Activated naive CD4-positive, alpha-beta T cell treated with anti-CD3 and anti-CD28 coated beads, Interleukin-2, amount 50 U/mL, for 24 hours (primary cell): ENCODE results near the gene PLD1.
"Not testable (repeated sequence)": the region's sequence is repeated elsewhere in the genome, so short reads cannot be mapped to it uniquely, and the experiment has no call there.

ENCODE experiments used
- H3K27ac Mint-ChIP-seq: one replicate; pipeline ENCODE4 v1.8.0; 2021; ENCODE audit warnings: mild to moderate bottlenecking, mixed read lengths
- H3K27me3 Mint-ChIP-seq: one replicate; pipeline ENCODE4 v1.8.0; 2021; ENCODE audit warnings: mixed read lengths
- H3K36me3 Mint-ChIP-seq: one replicate; pipeline ENCODE4 v1.8.0; 2021; ENCODE audit warnings: mixed read lengths
- H3K4me1 Mint-ChIP-seq: one replicate; pipeline ENCODE4 v1.8.0; 2021; ENCODE audit warnings: mixed read lengths
- H3K4me3 Mint-ChIP-seq: one replicate; pipeline ENCODE4 v1.8.0; 2021; ENCODE audit warnings: mild to moderate bottlenecking, mixed read lengths
- H3K9me3 Mint-ChIP-seq: one replicate; pipeline ENCODE4 v1.8.0; 2021; ENCODE audit warnings: mixed read lengths

The PLD1 gene

GRCh38 chr3:171755656-171756055 lies 54.6 kb downstream of the PLD1 start:
- peaks cover 9% of the 10 kb centered on the region for H3K27me3 Mint-ChIP-seq
- H3K9me3 Mint-ChIP-seq: no peaks in the 10 kb centered on the region
- H3K4me3 Mint-ChIP-seq: no peak overlapping the region
- H3K4me1 Mint-ChIP-seq: no peaks in the 10 kb centered on the region
- H3K36me3 Mint-ChIP-seq: no peaks in the 10 kb centered on the region
- no peak overlapping the region for H3K27ac Mint-ChIP-seq

- Mint-ChIP-seq H3K27ac (no peak overlapping the region), H3K36me3 (no peaks in the 10 kb centered on the region), H3K4me3 (no peak overlapping the region), H3K9me3 (no peaks in the 10 kb centered on the region), H3K4me1 (no peaks in the 10 kb centered on the region), H3K27me3 (peaks cover 11% of the 10 kb centered on the region)
Observed at GRCh38 chr3:171755015-171755589, 55.2 kb downstream of the PLD1 start.

GRCh38 chr3:171753665-171754408 lies 56.4 kb downstream of the PLD1 start:
- H3K4me1 Mint-ChIP-seq: no peaks in the 10 kb centered on the region
- peaks cover 13% of the 10 kb centered on the region for H3K27me3 Mint-ChIP-seq
- H3K27ac Mint-ChIP-seq: no peak overlapping the region
- no peaks in the 10 kb centered on the region for H3K9me3 Mint-ChIP-seq
- no peaks in the 10 kb centered on the region for H3K36me3 Mint-ChIP-seq
- H3K4me3 Mint-ChIP-seq: no peak overlapping the region

GRCh38 chr3:171753025-171753472 lies 57.2 kb downstream of the PLD1 start:
- Mint-ChIP-seq H3K36me3 (no peaks in the 10 kb centered on the region), H3K27ac (no peak overlapping the region), H3K4me1 (no peaks in the 10 kb centered on the region)

GRCh38 chr3:171752329-171752728 lies 58.0 kb downstream of the PLD1 start:
- no peak overlapping the region for H3K4me3 Mint-ChIP-seq
- no peaks in the 10 kb centered on the region for H3K9me3 Mint-ChIP-seq
- no peak overlapping the region for H3K27ac Mint-ChIP-seq
- no peaks in the 10 kb centered on the region for H3K36me3 Mint-ChIP-seq
- H3K4me1 Mint-ChIP-seq: no peaks in the 10 kb centered on the region
- peaks cover 12% of the 10 kb centered on the region for H3K27me3 Mint-ChIP-seq

More at GRCh38 chr3:171753025-171753472, 57.2 kb downstream of the PLD1 start:
- no peak overlapping the region for H3K4me3 Mint-ChIP-seq
- H3K27me3 Mint-ChIP-seq: peaks cover 10% of the 10 kb centered on the region
- no peaks in the 10 kb centered on the region for H3K9me3 Mint-ChIP-seq

GRCh38 chr3:171749124-171749523 lies 61.2 kb downstream of the PLD1 start:
- no peaks in the 10 kb centered on the region for H3K4me1 Mint-ChIP-seq
- no peaks in the 10 kb centered on the region for H3K9me3 Mint-ChIP-seq
- H3K27ac Mint-ChIP-seq: no peak overlapping the region
- H3K27me3 Mint-ChIP-seq: peaks cover 21% of the 10 kb centered on the region
- H3K4me3 Mint-ChIP-seq: no peak overlapping the region
- no peaks in the 10 kb centered on the region for H3K36me3 Mint-ChIP-seq

- H3K4me1 Mint-ChIP-seq: no peaks in the 10 kb centered on the region
- no peaks in the 10 kb centered on the region for H3K36me3 Mint-ChIP-seq
- H3K27me3 Mint-ChIP-seq: peaks cover 25% of the 10 kb centered on the region
- H3K27ac Mint-ChIP-seq: no peak overlapping the region
- H3K9me3 Mint-ChIP-seq: no peaks in the 10 kb centered on the region
- H3K4me3 Mint-ChIP-seq: no peak overlapping the region
Observed at GRCh38 chr3:171748064-171748924, 62.0 kb downstream of the PLD1 start.

GRCh38 chr3:171747223-171747920 lies 62.9 kb downstream of the PLD1 start:
- H3K36me3 Mint-ChIP-seq: no peaks in the 10 kb centered on the region
- no peak overlapping the region for H3K4me3 Mint-ChIP-seq
- H3K9me3 Mint-ChIP-seq: no peaks in the 10 kb centered on the region
- no peak overlapping the region for H3K27ac Mint-ChIP-seq
- H3K4me1 Mint-ChIP-seq: no peaks in the 10 kb centered on the region
- peaks cover 25% of the 10 kb centered on the region for H3K27me3 Mint-ChIP-seq

GRCh38 chr3:171746320-171747222 lies 63.7 kb downstream of the PLD1 start:
- peaks cover 25% of the 10 kb centered on the region for H3K27me3 Mint-ChIP-seq
- not testable (repeated sequence) for H3K36me3 Mint-ChIP-seq, H3K27ac Mint-ChIP-seq

GRCh38 chr3:171745577-171746319 lies 64.5 kb downstream of the PLD1 start:
- Mint-ChIP-seq H3K4me1 (no peaks in the 10 kb centered on the region), H3K27ac (no peak overlapping the region), H3K4me3 (no peak overlapping the region), H3K27me3 (peaks cover 22% of the 10 kb centered on the region), H3K36me3 (no peaks in the 10 kb centered on the region), H3K9me3 (no peaks in the 10 kb centered on the region)

More at GRCh38 chr3:171746320-171747222, 63.7 kb downstream of the PLD1 start:
- not testable (repeated sequence) for H3K4me1 Mint-ChIP-seq, H3K4me3 Mint-ChIP-seq, H3K9me3 Mint-ChIP-seq

- no peak overlapping the region for H3K4me3 Mint-ChIP-seq
- H3K4me1 Mint-ChIP-seq: no peaks in the 10 kb centered on the region
- H3K27ac Mint-ChIP-seq: no peak overlapping the region
- peaks cover 17% of the 10 kb centered on the region for H3K27me3 Mint-ChIP-seq
- H3K36me3 Mint-ChIP-seq: no peaks in the 10 kb centered on the region
- no peaks in the 10 kb centered on the region for H3K9me3 Mint-ChIP-seq
Observed at GRCh38 chr3:171744158-171744741, 66.0 kb downstream of the PLD1 start.

- Mint-ChIP-seq H3K9me3 (no peaks in the 10 kb centered on the region), H3K27me3 (peaks cover 16% of the 10 kb centered on the region), H3K4me1 (no peaks in the 10 kb centered on the region), H3K36me3 (no peaks in the 10 kb centered on the region), H3K27ac (no peak overlapping the region), H3K4me3 (no peak overlapping the region)
Observed at GRCh38 chr3:171743327-171744157, 66.7 kb downstream of the PLD1 start.

GRCh38 chr3:171741377-171741776 lies 68.9 kb downstream of the PLD1 start:
- Mint-ChIP-seq H3K4me3 (no peak overlapping the region), H3K4me1 (no peaks in the 10 kb centered on the region), H3K27me3 (peaks cover 12% of the 10 kb centered on the region), H3K36me3 (no peaks in the 10 kb centered on the region), H3K9me3 (no peaks in the 10 kb centered on the region), H3K27ac (no peak overlapping the region)
